ENCODE measurements around the gene CDCP1. TPM values are rescaled to one million over a fixed set of nuclear protein-coding genes. Genes with fewer than 3 reads are reported as not detected.

Gene CDCP1
- total RNA-seq, 1 experiment from 2014 or later, result 0.13 TPM

- Histone ChIP-seq H3K9me3 (ENCODE audit: low read depth, low read length, poor library complexity, severe bottlenecking) (no peaks in the 10 kb centered on the region), H3K4me3 (ENCODE audit: low read depth, low read length, poor library complexity, severe bottlenecking) (no peak overlapping the region), H3K27ac (ENCODE audit: low read depth, low read length, poor library complexity, severe bottlenecking) (no peak overlapping the region), H3K4me1 (ENCODE audit: insufficient read depth, low read length, poor library complexity, severe bottlenecking) (no peaks in the 10 kb centered on the region), H3K27me3 (replicated peaks; ENCODE audit: insufficient read depth, low read depth, low read length, poor library complexity) (no peaks in the 10 kb centered on the region), H3K36me3 (ENCODE audit: insufficient read depth, low read length, poor library complexity, severe bottlenecking) (no peaks in the 10 kb centered on the region)
- TF ChIP-seq CTCF (conservative IDR thresholded peaks at IDR 0.05; ENCODE audit: low read depth, low read length) (no peak), EZH2 (IDR thresholded peaks at IDR 0.05; ENCODE audit: borderline replicate concordance, low read depth, low read length, poor library complexity, severe bottlenecking) (no peak)
- POLR2A ChIA-PET (ENCODE audit: low non-redundant PET), result no interaction called here
- intact Hi-C loops (cut with micrococcal nuclease; ENCODE audit: unreplicated experiment), result no loop called here
- no TSS peak for BruUV-seq (replicated peaks)
- CTCF ChIA-PET, result no interaction called here
- no peak for DNase-seq (ENCODE audit: low spot score)
Observed at GRCh38 chr3:45120359-45121158, 25.6 kb downstream of the CDCP1 start.

- no peak overlapping the region for H3K4me3 ChIP-seq (ENCODE audit: low read depth, low read length, poor library complexity, severe bottlenecking)
- H3K27ac ChIP-seq (ENCODE audit: low read depth, low read length, poor library complexity, severe bottlenecking), result no peak overlapping the region
- no peaks in the 10 kb centered on the region for H3K36me3 ChIP-seq (ENCODE audit: insufficient read depth, low read length, poor library complexity, severe bottlenecking)
- intact Hi-C loops (cut with micrococcal nuclease; ENCODE audit: unreplicated experiment), result no loop called here
- no peaks in the 10 kb centered on the region for H3K4me1 ChIP-seq (ENCODE audit: insufficient read depth, low read length, poor library complexity, severe bottlenecking)
- no peak for DNase-seq (ENCODE audit: low spot score)
- ChIA-PET POLR2A (ENCODE audit: low non-redundant PET) (no interaction called here), CTCF (no interaction called here)
- TF ChIP-seq CTCF (conservative IDR thresholded peaks at IDR 0.05; ENCODE audit: low read depth, low read length) (no peak), EZH2 (IDR thresholded peaks at IDR 0.05; ENCODE audit: borderline replicate concordance, low read depth, low read length, poor library complexity, severe bottlenecking) (no peak)
- H3K27me3 ChIP-seq (replicated peaks; ENCODE audit: insufficient read depth, low read depth, low read length, poor library complexity), result no peaks in the 10 kb centered on the region
- no TSS peak for BruUV-seq (replicated peaks)
- H3K9me3 ChIP-seq (ENCODE audit: low read depth, low read length, poor library complexity, severe bottlenecking), result no peaks in the 10 kb centered on the region
Observed at GRCh38 chr3:45119824-45120358, 26.3 kb downstream of the CDCP1 start.

GRCh38 chr3:45119376-45119775, 26.8 kb downstream of the CDCP1 start:
- TF ChIP-seq EZH2 (IDR thresholded peaks at IDR 0.05; ENCODE audit: borderline replicate concordance, low read depth, low read length, poor library complexity, severe bottlenecking), result no peak
- TF ChIP-seq CTCF (conservative IDR thresholded peaks at IDR 0.05; ENCODE audit: low read depth, low read length), result no peak
- no peak for DNase-seq (ENCODE audit: low spot score)
- Histone ChIP-seq H3K4me1 (ENCODE audit: insufficient read depth, low read length, poor library complexity, severe bottlenecking) (no peaks in the 10 kb centered on the region), H3K4me3 (ENCODE audit: low read depth, low read length, poor library complexity, severe bottlenecking) (no peak overlapping the region), H3K36me3 (ENCODE audit: insufficient read depth, low read length, poor library complexity, severe bottlenecking) (no peaks in the 10 kb centered on the region), H3K27me3 (replicated peaks; ENCODE audit: insufficient read depth, low read depth, low read length, poor library complexity) (no peaks in the 10 kb centered on the region), H3K27ac (ENCODE audit: low read depth, low read length, poor library complexity, severe bottlenecking) (no peak overlapping the region), H3K9me3 (ENCODE audit: low read depth, low read length, poor library complexity, severe bottlenecking) (no peaks in the 10 kb centered on the region)
- POLR2A ChIA-PET (ENCODE audit: low non-redundant PET), result no interaction called here
- CTCF ChIA-PET, result no interaction called here
- no TSS peak for BruUV-seq (replicated peaks)
- intact Hi-C loops (cut with micrococcal nuclease; ENCODE audit: unreplicated experiment), result no loop called here
